PC-9 (cell line): ENCODE results near the gene BTG2. TPM values are rescaled to one million over a fixed set of nuclear protein-coding genes. Genes with fewer than 3 reads are reported as not detected.

Experiments
- BruUV-seq: library from RNA; stranded (reverse); fragments of 400-500 nt; replicated peaks from 2 replicates; lab custom pipeline; 2021; lab: Mats Ljungman, UMichigan
- CTCF ChIA-PET: fragments of 300-600 bp; sonication (Branson Sonifier 250); formaldehyde crosslinking; loops from one replicate; lab custom pipeline; 2022; ENCODE audit warnings: antibody characterized with exemption; lab: Charles Lee
- POLR2A ChIA-PET: fragments of 300-600 bp; sonication (Branson Sonifier 250); formaldehyde crosslinking; loops from one replicate; lab custom pipeline; 2022; ENCODE audit warnings: antibody characterized with exemption; ENCODE audit not compliant: unreplicated experiment; lab: Charles Lee
- DNase-seq, 2 experiments: peaks; one replicate each; pipeline versions ENCODE4 v3.0.0 to v3.0.0-alpha.2; 2015 to 2022; ENCODE audit warnings: mixed read lengths in 1 of 2
- H2AFZ ChIP-seq: fragments of 200-600 bp; sonication (generic); 2 replicates; pipeline ENCODE4 v1.8.1; 2017; ENCODE audit warnings: antibody characterized with exemption
- H3F3A ChIP-seq: fragments of 200-600 bp; sonication (generic); 2 replicates; pipeline ENCODE4 v1.8.1; 2017; ENCODE audit warnings: antibody characterized with exemption, mild to moderate bottlenecking, low read depth; ENCODE audit not compliant: insufficient read depth
- H3K27ac ChIP-seq: fragments of 200-600 bp; sonication (generic); 2 replicates; pipeline ENCODE4 v1.6.1; 2016; ENCODE audit warnings: mixed run types
- H3K27me3 ChIP-seq: fragments of 200-600 bp; sonication (generic); 2 replicates; pipeline ENCODE4 v1.6.1; 2016; ENCODE audit warnings: low read depth, mixed run types; ENCODE audit not compliant: insufficient read depth
- H3K36me3 ChIP-seq: fragments of 200-600 bp; sonication (generic); 2 replicates; pipeline ENCODE4 v1.6.1; 2016; ENCODE audit warnings: low read depth, mixed run types
- H3K4me1 ChIP-seq: fragments of 200-600 bp; sonication (generic); replicated peaks from 2 replicates; pipeline ENCODE4 v1.6.1; 2016; ENCODE audit warnings: mixed run types; ENCODE audit not compliant: insufficient read depth
- H3K4me2 ChIP-seq: fragments of 200-600 bp; sonication (generic); 2 replicates; pipeline ENCODE4 v1.6.1; 2017; ENCODE audit warnings: mixed run types
- H3K4me3 ChIP-seq: fragments of 200-600 bp; sonication (generic); 2 replicates; pipeline ENCODE4 v1.6.1; 2016; ENCODE audit warnings: mixed run types
- H3K79me2 ChIP-seq: fragments of 200-600 bp; sonication (generic); 2 replicates; pipeline ENCODE4 v1.6.1; 2017; ENCODE audit warnings: low read depth, mixed run types
- H3K9me2 ChIP-seq: fragments of 200-600 bp; sonication (generic); 2 replicates; pipeline ENCODE4 v1.8.1; 2017; ENCODE audit warnings: mild to moderate bottlenecking; ENCODE audit not compliant: insufficient read depth
- H3K9me3 ChIP-seq: fragments of 200-600 bp; sonication (generic); 2 replicates; pipeline ENCODE4 v1.8.1; 2016; ENCODE audit warnings: low read depth; ENCODE audit not compliant: insufficient read depth
- H4K20me1 ChIP-seq: fragments of 200-600 bp; sonication (generic); 2 replicates; pipeline ENCODE4 v1.8.1; 2017; ENCODE audit not compliant: insufficient read depth
- EZH2 ChIP-seq: fragments of 200-600 bp; sonication (generic); IDR thresholded peaks from 2 replicates; pipeline ENCODE4 v1.8.0; 2017; ENCODE audit warnings: antibody characterized with exemption, low read depth
- intact Hi-C: fragments of 100-400 bp; cut with micrococcal nuclease; formaldehyde crosslinking; loops from one replicate; pipeline ENCODE4 v1.10.0; 2022; ENCODE audit not compliant: unreplicated experiment
- total RNA-seq: library from RNA; stranded (reverse); gene quantifications from 2 replicates; pipeline ENCODE4 v1.2.3, GENCODE V29; 2021
- TF ChIP-seq, protein P1 (sequence below): fragments of 200-600 bp; sonication (generic); conservative IDR thresholded peaks from 2 replicates; pipeline ENCODE4 v1.6.1; 2017; ENCODE audit warnings: mixed run types, antibody characterized with exemption, mild to moderate bottlenecking, moderate library complexity

The BTG2 gene
- total RNA-seq, 1 experiment from 2014 or later: 11.1 TPM

DNA sequence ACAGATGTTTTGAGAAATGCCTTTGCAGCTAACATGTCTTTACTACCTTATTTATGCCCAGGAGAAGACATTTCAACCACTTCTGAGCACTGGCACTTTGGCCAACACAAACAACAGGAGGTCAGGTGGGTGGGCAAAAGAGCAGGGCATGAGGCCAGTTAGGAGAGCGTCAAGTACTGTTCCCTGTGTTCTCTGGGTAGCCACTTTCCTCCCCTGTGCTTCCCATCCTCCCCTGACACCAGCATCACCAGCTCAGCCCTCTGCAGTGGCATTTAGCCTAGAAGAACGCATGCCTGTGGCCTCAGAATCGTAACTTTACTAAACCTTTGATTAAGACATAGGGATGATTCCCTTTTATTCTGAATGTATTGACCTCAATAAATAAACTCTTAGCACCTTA lies 18.3 kb downstream of the BTG2 start:
- Histone ChIP-seq H3K27ac (no peak overlapping the region), H3K9me2 (no peaks in the 10 kb centered on the region), H3K9me3 (no peaks in the 10 kb centered on the region), H2AFZ (no peak overlapping the region), H3K4me1 (peaks cover 13% of the 10 kb centered on the region), H3F3A (peaks cover 6% of the 10 kb centered on the region; the same call in 1 of the 2 replicates), H3K27me3 (peaks cover 22% of the 10 kb centered on the region; the same call in 1 of the 2 replicates), H3K4me2 (no peak overlapping the region), H3K4me3 (no peak overlapping the region), H3K36me3 (no peaks in the 10 kb centered on the region), H4K20me1 (no peaks in the 10 kb centered on the region), H3K79me2 (no peaks in the 10 kb centered on the region)
- TF ChIP-seq, protein P1, sequence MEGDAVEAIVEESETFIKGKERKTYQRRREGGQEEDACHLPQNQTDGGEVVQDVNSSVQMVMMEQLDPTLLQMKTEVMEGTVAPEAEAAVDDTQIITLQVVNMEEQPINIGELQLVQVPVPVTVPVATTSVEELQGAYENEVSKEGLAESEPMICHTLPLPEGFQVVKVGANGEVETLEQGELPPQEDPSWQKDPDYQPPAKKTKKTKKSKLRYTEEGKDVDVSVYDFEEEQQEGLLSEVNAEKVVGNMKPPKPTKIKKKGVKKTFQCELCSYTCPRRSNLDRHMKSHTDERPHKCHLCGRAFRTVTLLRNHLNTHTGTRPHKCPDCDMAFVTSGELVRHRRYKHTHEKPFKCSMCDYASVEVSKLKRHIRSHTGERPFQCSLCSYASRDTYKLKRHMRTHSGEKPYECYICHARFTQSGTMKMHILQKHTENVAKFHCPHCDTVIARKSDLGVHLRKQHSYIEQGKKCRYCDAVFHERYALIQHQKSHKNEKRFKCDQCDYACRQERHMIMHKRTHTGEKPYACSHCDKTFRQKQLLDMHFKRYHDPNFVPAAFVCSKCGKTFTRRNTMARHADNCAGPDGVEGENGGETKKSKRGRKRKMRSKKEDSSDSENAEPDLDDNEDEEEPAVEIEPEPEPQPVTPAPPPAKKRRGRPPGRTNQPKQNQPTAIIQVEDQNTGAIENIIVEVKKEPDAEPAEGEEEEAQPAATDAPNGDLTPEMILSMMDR: no peak
- TF ChIP-seq EZH2: no peak
- intact Hi-C loops: no loop called here
- DNase-seq: no peak
- CTCF ChIA-PET: no interaction called here
- POLR2A ChIA-PET: no interaction called here
- no TSS peak for BruUV-seq

DNA sequence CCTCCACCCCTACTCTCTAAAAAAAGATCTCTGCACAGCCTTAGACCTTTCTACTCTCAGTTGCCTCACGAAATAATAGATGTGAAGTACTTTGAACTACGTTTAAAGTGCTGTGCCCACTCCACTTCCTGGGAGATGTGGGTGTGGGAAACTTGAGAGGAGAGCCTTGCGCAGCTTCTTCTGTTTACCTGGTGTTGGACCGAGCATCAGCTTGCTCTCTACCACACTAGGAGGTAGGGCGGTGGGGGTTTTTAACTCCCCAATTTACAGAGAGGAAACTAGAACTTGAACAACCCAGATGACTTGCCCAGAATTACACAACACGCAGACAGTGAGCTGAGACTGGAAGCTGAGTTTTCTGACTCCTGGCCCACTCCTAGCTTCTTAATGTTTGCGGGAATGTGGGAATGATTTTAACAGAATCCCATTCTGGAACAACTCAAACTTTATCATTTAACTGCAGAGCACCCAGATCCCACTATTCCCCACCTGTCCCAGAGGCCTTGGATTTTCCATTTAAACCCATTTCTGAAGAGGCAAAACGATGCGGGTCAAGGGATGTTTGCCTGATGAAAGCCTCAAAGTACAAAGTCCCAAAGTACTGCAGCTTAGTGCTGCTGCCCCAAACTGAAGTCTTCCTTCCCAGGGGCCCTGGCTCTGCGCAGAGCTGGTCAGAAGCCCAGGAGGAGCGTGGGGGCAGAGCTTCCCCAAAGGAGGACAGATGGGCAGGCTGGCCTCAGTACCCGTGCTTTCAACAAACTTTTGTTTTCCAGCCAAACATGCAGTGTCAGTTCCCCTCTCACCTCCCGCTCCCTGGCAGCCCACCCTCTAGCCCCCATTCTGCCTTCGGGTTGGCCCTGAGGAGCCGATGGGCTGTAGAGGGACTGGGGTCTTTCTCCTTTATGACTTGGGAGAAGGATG lies 19.0 kb downstream of the BTG2 start:
- H2AFZ ChIP-seq: no peak overlapping the region
- DNase-seq: no peak
- H3K9me3 ChIP-seq: no peaks in the 10 kb centered on the region
- ChIA-PET CTCF (no interaction called here), POLR2A (no interaction called here)
- H3K27me3 ChIP-seq: peaks cover 22% of the 10 kb centered on the region; the same call in 1 of the 2 replicates
- no peak overlapping the region for H3K4me2 ChIP-seq
- H3K27ac ChIP-seq: no peak overlapping the region
- H3K79me2 ChIP-seq: no peaks in the 10 kb centered on the region
- H3K4me1 ChIP-seq: peaks cover 13% of the 10 kb centered on the region
- H3K9me2 ChIP-seq: no peaks in the 10 kb centered on the region
- intact Hi-C loops: loop anchor here (5.0 kb wide), 1 partner anchor 287 kb away; no protein-coding TSS in a partner anchor
- H3K4me3 ChIP-seq: no peak overlapping the region
- TF ChIP-seq, protein P1: no peak
- no peak for TF ChIP-seq EZH2
- BruUV-seq: no TSS peak
- peaks cover 6% of the 10 kb centered on the region; the same call in 1 of the 2 replicates for H3F3A ChIP-seq
- no peaks in the 10 kb centered on the region for H3K36me3 ChIP-seq
- no peaks in the 10 kb centered on the region for H4K20me1 ChIP-seq

DNA sequence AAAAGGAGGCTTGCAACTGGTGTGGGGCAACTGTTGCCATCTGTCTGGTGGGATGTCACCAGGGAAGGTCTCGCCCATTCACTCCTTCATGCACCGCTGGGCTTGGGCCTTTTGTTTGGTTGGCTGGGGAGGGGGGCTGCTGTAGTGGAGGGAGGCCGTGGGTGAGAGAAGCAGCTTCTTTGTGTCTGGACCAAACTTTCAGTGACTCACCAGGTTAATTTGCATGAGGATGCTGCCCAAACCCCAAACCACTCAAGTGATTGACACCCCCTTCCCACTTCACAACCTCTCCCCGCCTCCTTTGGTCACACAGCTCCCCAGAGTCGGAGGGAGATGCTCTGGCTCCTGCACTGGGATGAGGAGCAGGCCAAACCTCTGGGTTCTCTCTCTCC lies 19.7 kb downstream of the BTG2 start:
- H3K9me3 ChIP-seq: no peaks in the 10 kb centered on the region
- H3F3A ChIP-seq: peaks cover 6% of the 10 kb centered on the region; the same call in 1 of the 2 replicates
- no TSS peak for BruUV-seq
- no peak overlapping the region for H2AFZ ChIP-seq
- ChIA-PET CTCF (interaction anchor here (0.5 to 0.6 kb wide), 2 partner anchors 55 to 1034 kb away, joined by 3 read pairs; no protein-coding TSS in a partner anchor), POLR2A (no interaction called here)
- H3K4me1 ChIP-seq: peaks cover 13% of the 10 kb centered on the region
- no peak overlapping the region for H3K4me3 ChIP-seq
- H4K20me1 ChIP-seq: no peaks in the 10 kb centered on the region
- no peak overlapping the region for H3K4me2 ChIP-seq
- no peak for DNase-seq
- H3K9me2 ChIP-seq: no peaks in the 10 kb centered on the region
- TF ChIP-seq, protein P1: no peak
- no peak for TF ChIP-seq EZH2
- intact Hi-C loops: loop anchor here (5.0 kb wide), 1 partner anchor 288 kb away; no protein-coding TSS in a partner anchor
- no peak overlapping the region for H3K27ac ChIP-seq
- peaks cover 21% of the 10 kb centered on the region; the same call in 1 of the 2 replicates for H3K27me3 ChIP-seq
- no peaks in the 10 kb centered on the region for H3K36me3 ChIP-seq
- no peaks in the 10 kb centered on the region for H3K79me2 ChIP-seq
